NAMALWA (cell line): Measurements from ENCODE around the gene TMPRSS4.

Source experiments
- DNase-seq: peaks from one replicate; pipeline ENCODE4 v3.0.0-alpha.2; 2015; ENCODE audit warnings: low spot score

The TMPRSS4 gene

DNA sequence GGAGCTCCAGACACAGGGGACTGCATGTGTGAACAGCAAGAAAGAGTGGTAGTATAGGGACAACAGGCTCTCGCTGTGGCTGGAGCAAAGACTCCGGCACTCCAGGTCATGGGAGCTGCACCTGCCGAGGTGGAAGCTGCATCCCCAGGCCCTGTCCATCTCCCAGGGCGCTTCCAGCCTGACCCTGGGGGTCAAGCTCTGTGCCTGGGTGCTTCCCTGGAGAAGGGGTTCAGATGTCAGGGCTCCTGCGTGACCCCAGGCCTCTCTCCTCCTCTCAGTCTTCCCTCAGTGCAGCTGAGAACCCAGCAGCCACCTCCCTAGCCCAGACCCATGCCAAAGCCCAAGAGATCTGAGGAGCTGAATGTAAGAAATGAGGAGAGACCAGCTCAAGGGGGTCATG, 3.4 kb downstream of the TMPRSS4 start:
- DNase-seq: no peak

DNA sequence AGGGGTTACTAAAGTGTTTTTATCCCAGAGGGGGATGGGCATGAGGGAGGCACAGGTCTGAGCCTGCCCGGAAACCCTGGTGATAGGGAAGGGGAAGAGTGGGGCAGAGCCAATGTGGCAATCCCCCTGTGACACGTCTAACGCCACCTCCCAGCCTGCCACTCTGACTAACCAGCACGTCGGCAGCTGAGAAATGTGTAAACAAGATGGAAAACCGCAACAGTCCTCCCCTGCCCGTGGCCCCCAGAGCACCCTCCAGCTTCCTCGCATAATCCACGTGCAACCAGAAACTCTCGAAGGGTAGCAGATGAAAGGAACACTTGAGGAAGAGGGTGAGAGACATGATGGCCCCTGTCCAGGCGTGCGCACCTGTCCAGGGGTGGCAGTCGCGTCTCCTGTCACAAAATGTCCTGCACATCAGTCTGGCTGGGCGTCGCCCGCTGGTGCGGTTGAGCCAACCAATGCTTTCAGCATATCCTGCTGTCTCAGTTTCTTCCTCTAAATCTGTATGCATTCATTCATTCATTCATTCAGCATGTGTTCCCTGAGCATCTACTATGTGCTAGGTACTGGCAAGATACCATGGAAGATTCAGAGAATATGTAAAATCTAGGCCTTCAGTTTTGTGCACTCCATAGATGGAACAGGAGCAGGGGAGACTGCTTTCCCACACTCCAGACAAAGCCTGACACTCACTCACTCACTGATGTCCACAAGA, 4.5 kb downstream of the TMPRSS4 start:
- DNase-seq: no peak

DNA sequence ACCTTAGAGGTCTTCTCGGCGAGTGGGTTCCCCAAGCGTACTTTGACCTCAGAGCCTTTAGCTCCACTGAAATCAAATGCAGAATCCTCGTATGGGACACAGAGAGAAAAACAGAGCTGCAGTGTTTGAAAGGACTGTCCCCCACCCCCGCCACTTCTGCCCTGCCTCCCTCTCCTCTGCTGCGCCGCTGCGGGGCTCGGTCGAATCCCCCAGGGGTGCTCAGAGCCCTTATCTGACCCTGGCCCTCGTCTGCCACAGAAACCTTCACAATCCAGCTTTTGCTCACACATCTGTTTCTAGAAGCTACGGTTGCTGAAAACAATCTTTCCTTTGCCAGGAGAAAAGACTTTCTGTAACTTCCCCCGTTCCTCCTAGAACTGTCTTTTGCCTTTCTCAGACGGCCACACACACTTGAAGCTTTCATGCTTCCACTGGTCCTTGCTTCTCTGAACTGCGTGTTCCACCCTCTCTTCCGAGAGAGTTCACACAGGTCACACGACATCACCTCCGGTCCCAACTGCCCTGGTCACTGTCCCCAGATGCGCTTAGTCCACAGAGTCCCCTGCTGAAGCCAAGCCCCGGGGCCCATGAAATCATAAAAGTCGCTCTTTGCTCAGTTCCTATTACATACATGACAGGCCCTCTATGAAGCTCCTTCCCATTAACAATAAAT, 6.1 kb downstream of the TMPRSS4 start:
- no peak for DNase-seq

DNA sequence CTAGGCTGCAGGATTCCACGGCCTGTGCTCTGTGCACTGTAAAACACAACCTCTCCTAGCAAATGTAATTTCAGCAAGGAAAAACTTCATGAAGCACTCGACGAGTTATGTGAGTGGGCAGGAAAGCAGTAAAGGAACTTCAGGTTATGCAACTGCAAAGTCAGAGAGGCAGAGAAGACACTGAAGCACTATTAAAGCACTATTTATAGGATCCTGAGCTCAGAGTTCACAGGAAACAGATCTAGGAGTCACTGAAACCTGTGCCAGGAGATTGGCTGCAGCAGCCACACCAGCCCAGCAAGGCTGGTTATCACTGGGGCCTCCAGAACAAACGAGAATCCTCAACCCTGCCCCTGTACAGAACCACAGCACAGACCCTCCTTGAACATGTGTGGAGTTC, 7.4 kb downstream of the TMPRSS4 start:
- DNase-seq: no peak

DNA sequence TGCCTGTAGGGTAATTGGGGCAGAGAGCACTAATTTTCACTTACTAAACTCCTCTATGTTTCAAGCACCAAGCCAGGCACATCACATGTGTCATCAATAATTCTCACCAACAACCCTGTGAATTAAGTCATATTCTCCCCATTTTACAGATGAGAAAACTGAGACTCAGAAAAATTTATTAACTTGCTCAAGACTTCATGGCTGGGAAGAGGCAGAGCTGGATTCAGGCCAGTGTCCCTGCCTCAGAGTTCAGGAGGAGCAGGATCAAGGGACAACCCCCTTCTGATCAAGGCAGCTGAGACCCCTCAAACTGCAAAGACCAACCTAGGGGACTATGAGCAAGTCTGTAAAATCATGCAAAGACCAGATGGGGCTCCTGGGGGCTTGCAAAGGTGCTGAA, 7.8 kb downstream of the TMPRSS4 start:
- no peak for DNase-seq

DNA sequence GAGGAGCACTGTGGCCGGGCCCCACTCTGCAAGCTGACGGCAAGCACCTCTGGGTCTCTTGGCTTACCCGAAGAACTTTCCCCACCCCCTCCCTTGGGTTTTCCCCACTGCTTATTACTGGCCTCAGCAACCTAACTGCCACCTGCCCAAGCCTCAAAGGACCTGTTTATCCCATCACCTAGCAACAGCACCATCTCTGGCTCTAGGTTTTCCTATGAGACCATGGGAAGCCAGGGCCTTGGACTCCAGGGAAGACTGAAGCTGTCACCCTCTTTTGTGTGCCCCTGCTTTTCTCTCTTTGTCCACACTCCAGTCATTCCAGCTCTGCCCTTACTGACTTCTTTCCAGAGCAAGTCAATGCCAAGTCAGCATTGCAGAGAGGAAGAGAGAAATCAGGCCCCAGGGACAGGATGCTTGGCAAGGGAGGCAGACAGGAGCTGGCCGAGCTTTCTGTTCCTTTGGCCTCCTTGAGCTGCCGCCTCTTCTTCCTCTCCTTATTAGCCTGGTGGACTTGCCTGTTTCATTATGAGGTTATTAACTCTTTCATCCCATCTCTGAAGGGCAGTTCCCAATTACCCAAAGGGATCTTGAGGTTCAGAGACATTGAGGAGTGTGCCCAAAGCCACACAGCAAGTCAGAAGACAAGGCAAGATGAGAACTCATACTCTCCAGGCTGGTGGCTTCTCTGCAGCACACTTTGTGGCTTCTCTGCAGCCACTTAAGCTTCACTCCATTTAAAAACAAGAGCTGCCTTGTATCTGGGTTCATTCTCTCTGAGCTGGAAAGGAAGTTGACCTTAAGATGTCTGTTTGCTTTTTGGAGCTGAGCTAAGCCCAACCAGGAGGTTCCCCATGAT, 10.3 kb downstream of the TMPRSS4 start, which contains the start of gene SMIM35:
TSS of gene SMIM35 (minus strand) at position 51 of the 856 bp plus-strand sequence. CDS start 206 bp downstream, outside the sequence.
- peak; percentile 5 for DNase-seq

DNA sequence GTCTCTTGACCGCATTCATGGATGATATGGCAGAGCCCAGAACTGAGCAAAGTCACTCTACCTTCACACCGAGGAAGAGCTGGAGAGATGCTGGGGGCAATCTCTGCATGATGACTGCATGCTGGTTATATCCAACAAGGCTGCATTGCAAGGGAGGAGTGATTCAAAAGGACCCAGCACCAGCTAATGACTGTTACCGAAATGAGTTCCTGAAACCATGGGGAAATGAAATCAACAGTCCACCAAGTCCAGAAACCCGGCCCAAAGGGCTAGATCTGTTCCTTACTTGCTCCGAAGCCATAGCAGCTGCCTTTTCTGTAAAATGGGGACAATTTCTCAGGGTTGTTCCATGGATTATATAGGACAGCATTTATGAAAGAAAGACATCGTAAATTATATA, 11.1 kb downstream of the TMPRSS4 start:
- DNase-seq: no peak

DNA sequence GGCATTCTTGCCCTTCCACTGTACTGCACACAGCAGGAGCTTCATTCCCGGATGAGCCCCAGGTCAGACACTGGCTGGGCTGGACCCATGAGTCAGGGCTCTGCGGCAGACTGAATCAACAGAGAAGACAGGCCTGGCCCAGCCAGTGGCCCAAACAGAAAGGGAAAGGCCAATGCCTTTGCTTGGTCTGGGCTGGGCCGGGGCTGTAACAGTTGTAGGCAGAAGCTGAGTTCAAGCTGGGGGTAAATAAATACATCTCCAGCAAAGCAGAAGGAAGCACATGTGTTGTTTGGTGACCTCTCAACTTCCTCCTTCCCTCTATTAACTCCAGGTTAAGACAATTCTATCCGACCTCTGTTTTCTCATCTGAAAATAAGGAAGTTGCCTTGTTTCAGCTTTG, 11.7 kb downstream of the TMPRSS4 start:
- no peak for DNase-seq

DNA sequence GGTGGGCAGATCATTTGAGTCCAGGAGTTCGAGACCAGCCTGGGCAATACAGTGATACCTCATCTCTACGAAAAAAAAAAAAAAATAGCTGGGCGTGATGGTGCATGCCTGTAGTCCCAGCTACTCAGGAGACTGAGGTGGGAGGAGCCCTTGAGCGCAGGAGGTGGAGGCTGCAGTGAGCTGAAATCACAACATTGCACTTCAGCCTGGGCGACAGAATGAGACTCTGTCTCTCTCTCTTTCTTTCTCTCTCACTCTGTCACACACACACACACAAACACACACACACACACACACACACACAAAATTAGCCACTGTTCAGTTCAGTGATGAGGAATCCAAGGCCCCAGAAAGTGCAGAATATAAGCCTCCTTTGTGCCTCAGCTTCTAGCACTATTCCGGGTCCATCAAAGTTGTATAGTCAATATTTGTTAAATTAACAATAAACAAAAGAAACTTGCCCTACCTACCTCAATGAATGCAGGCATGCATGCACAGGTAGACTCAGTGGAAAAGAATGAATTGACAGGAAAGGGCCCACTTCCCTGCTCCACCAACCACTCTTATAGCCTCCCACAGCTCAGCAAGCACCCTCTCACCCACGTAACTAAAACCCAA, 13.8 kb downstream of the TMPRSS4 start:
- DNase-seq: no peak

DNA sequence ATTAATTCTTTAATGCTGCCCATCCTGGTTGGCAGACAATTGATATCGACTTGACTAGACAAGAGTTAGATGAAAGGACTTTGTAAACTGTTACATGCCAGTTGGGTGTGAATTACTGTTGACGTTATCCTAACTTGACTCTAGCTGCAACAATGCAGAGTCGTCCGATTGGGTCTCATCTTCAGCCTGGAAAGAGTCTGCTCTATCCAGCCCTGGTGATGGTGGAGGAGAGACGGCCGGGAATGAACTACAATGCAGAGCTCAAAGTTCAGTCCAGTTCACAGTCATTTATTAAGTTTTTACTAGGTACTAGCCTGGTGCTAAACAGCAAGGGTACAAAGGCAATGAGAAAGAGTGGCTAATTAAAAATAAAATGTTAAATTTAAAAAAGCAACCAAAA, 14.8 kb downstream of the TMPRSS4 start:
- DNase-seq: no peak

DNA sequence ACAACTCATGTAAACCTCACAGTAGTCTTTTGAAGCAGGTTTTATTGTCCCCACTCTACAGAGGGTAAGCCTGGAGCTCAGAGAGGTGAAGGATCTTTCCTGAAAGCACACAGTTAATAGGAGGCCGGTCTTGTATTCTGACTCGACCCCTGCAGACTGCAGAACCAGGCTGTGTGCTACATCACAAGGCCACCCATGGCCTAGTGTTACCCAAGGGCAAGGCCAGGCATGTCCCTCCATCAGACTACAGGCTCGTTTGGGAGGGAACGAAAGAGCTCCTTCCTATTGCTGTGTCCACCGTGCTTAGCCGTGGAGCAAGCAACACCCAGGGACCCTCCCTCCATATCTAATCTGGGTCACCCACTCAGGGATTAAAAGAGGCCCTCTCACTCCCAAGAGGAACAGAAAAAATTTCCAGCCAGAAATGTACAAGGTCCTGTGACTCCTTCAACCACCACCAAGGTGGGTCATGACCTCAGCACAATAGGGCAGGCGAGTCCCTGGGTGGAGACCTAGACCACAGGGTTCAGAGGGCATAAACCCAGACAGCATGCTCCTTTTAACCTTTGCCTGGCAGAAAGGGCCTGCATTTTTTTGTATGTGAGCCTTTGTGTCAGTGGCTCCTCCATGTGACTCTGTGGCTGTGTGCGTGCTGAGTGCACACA, 16.2 kb downstream of the TMPRSS4 start:
- DNase-seq: no peak

DNA sequence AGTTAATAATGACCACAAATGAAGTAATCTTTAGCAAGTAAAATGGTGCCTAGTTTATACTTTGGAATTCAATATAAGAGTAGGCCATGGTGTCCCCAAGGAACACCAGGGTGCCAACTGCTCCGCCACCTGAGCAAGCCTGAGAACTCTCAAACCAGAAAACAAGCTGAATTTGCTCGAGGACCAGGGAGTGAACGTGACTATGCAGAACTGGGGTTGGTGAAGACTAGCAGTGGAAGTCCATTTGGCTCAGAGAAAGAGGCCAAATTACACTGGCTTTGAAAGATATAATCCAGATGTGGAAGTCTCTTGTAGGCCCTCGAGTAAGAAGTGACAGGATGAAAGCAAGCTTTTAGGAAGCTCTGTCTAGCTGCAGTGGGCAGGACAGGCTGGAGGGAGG, 18.6 kb downstream of the TMPRSS4 start:
- no peak for DNase-seq

DNA sequence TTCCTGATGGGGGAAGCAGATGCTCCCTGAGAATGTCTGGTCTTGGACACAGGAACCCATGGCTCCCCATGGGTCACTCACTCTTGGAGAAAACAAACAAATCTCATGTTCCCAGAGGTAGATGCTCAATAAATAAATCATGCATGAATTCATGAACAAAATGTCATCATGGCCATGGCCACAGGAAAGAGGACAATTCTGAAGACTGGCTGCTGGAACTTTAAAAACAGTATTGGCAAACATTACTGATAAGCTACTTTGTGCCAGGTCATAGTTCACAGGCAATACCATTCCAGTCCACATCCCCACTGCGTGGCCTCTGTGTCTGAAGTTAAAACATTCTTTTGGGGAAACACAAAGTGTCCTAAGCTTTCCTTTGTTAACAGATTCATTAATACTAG, 19.1 kb downstream of the TMPRSS4 start:
- DNase-seq: no peak

DNA sequence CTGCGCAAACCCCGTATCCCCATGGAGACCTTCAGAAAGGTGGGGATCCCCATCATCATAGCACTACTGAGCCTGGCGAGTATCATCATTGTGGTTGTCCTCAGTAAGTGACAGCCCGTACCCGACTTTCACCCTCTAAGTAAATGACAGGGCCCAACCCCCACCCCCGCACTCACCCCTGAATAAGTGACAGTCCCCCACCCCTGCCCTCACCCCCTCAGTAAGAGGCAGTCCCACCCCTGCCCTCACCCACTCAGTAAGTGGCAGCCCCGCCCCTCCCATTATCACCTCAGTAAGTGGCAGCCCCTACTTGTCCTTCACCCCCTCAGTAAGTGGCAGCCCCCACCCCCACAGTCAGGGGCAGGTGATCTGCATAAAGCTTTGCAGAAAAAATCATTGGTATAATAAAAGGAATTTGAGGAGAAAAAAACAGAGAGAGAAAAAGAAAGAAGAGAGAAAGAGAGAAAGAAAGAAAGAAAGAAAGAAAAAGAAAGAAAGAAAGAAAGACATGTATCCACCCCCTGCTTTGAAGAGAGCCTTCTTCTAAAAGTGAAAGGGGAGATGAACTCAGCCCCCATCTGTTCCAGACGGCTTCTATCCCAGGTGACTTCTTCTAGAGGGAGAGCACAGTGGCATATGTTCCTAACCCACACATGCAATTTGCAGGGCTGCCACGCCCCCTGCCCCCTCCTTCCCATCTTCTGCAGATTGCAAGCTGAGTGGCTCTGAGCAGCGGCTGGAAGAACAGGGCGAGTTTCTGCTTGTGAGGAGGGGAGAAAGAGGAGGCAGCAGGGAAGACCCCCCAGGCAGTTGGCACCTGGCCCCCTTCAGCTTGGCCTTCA, 22.3 kb downstream of the TMPRSS4 start:
- no peak for DNase-seq

DNA sequence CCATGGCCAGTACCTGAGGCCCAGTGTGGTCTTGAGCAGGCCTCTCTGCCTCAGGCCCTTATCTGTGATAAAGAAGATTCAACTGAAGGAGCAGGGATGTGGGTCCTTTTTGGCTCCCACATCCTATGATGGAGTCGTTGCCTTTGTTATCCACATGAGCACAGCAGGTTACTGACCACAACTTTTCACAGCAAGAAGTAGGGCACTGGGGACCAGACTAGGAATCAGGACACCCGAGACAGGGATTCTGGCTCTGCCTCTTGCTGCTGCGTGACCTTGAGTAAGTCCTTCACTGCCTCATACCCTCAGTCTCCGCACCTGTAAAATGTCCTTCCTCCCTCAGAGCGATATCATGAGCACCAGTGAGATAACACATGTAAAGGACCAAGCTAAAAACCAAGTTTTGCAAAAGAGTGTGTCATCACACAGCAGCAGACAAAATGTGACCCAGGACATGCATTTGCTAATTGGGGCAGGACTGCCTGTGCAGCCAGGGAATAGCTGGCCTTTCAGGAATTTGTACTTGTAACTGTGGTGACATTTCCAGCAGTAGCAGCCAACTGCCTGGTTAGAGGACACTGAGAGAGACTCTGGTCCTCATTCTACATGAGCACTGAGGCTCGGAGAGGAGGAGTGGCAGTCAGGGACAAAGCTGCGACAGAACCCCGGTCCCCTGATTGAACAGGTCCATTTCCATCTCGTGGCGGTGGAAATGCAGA, 23.1 kb downstream of the TMPRSS4 start:
- DNase-seq: no peak

DNA sequence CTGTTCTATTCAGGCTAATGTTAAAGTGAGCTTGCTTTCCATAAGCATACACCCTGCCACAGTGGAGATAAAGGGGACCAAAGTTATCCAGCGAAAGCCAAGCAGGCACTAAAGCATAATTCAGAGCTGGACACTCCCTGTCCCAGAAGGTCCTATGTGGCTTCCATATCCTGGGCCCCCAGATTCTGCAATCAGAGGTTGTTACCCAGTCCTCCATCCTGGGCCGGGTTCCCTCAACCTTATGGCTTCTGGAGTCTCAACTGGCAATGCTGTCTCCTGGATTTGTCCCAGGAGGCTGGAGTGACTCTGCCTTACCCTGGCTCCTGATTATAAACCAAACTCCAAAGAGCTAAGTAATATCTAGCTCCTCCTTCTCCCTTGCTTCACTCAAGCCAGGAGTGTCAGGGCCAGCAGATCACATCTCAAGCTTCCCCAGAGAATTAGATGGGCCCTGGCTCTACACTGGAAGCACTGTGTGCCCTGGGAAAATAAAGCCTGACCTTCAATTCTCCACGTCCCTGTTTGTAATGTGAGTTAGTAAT, 23.9 kb downstream of the TMPRSS4 start:
- no peak for DNase-seq

DNA sequence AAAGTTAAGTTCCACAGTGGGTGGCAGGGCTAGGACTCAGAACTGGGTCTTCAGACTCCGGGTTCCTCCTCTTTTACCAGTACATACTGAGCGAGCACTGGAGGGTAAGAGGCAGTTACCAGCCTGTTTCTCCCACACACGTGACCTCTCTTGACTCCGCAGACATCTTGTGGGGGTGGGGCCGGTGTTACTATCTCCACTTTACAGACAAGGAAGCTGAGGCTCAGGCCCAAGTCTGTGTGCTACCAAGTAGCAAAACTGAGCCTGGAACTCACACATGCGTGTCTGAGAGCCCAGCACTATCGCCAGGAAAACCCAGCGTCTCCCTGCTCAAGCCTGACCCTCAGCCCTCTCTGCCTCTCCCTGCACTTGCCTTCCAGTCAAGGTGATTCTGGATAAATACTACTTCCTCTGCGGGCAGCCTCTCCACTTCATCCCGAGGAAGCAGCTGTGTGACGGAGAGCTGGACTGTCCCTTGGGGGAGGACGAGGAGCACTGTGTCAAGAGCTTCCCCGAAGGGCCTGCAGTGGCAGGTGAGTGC, 25.9 kb downstream of the TMPRSS4 start:
- no peak for DNase-seq

DNA sequence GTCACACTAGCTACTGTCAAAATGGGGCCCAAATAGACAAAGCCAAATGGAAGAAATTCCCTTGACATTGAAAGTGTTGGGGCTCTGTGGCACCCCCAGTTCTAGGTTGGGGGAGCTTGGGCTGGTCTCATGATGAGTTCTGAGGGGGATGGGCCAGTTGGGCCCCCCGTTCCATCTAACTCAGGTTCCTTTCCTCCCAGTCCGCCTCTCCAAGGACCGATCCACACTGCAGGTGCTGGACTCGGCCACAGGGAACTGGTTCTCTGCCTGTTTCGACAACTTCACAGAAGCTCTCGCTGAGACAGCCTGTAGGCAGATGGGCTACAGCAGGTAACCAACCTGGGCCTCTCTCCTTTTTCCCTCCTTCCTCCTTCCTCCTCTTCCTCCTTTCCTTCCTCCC, 27.6 kb downstream of the TMPRSS4 start:
- DNase-seq: no peak

DNA sequence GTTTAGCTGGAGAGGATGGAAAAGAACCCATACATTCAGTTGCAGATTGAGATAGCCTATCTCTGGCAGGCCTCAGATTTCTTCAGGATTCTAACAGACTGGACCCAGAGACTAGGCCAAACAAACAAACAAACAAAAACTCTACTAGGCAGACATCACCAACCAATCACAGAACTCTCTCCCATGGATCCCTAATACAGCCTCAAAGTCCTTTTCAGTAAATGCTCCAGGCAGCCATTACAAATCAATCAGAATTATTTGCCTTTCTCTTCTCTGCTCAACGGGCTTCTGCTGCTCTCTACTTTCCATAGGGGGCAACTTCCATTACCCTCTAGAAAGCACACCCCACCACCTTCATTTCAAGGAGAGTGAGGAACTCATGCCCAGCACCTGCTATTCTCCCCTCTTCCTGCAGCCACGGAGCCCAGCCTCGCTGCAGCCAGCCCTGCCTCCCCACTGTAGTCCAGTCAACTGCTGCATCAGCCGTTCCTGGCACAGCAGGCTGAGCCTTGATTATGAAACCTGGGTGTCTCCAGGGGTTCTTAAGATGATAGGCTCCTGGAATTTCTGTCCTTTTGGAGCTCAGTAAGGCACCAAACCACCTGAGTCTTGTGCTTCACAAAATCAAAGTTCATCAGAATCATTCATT, 28.9 kb downstream of the TMPRSS4 start:
- DNase-seq: no peak
